GM18498 (cell line): ENCODE results near the gene ACTN3.
"Not testable (repeated sequence)": the region's sequence is repeated elsewhere in the genome, so short reads cannot be mapped to it uniquely, and the experiment has no call there.

ENCODE experiments used
- ATAC-seq: cut with Tn5 transposase; IDR thresholded peaks from one replicate; pipeline ENCODE4 v1.9.1; 2021; ENCODE audit warnings: mild to moderate bottlenecking, moderate library complexity; ENCODE audit not compliant: unreplicated experiment

Gene ACTN3

DNA sequence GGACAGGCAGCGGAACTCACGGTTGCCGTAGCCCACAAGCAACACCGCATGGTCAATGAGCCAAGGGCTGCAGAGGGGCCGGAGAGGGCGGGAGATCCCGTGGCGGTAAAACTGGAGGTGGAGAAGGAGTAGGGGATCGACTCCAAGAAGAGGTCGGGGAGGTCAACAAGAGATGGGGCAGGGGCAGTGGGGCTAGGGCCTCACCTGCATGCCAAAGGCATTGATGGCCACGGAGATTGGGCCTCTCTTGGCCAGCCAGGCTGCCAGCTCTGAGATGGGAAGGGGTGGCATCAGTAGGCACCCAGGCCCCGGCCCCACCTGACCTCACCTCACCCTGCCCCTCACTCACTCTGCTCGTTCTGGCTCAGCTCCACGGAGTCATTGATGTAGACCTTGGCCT is 17.8 kb downstream of the ACTN3 start:
- ATAC-seq, result no peak

- ATAC-seq, result no peak
Measured at GRCh38 chr11:66564984-66565383, 18.3 kb downstream of the ACTN3 start.

DNA sequence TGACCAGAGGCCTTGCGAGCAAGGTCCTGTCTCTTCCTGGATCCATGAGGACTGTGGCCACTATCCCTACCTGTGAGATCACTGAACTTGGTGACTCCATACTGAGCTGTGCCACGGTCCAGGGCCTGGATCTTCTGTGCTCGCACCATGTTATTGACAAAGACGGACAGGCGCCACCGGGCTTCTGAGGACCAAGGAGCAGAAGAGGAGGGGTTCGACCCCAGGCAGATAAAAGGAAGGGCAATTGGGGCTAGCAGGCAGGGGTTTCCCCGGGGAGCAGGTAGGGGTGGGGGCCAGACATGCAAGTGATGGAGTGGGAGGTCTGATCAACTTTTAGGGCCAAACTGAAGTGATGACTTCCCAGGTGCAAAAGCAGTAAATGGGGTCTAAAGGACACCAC is 19.5 kb downstream of the ACTN3 start:
- ATAC-seq, result no peak

- no peak for ATAC-seq
Measured at GRCh38 chr11:66567787-66568123, 21.1 kb downstream of the ACTN3 start.

- ATAC-seq, result peak; percentile 56
Measured at GRCh38 chr11:66568124-66568916, 21.6 kb downstream of the ACTN3 start, which contains the start of gene CTSF. Gene CTSF (minus strand): TSS chr11:66568606. CDS start chr11:66568486, 120 bp downstream.

DNA sequence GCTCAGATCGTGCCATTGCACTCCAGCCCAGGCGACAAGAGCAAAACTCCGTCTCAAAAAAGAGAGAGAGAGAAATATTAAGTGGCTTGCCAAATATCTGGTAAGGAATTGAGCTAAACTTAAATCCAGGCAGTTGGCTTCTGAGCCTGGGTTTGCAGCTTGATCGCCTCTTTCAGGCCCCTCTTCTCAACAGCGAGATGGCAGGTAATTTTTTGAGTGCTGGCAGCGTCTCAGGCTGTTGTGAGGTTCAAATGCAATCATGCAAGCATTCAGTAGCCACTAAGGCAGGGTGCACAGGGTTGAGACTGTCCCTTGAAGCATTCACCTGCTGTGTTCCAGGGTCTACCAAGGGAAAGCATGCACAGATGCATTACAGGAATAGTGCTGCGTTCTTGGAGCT is 22.4 kb downstream of the ACTN3 start:
- no peak for ATAC-seq

DNA sequence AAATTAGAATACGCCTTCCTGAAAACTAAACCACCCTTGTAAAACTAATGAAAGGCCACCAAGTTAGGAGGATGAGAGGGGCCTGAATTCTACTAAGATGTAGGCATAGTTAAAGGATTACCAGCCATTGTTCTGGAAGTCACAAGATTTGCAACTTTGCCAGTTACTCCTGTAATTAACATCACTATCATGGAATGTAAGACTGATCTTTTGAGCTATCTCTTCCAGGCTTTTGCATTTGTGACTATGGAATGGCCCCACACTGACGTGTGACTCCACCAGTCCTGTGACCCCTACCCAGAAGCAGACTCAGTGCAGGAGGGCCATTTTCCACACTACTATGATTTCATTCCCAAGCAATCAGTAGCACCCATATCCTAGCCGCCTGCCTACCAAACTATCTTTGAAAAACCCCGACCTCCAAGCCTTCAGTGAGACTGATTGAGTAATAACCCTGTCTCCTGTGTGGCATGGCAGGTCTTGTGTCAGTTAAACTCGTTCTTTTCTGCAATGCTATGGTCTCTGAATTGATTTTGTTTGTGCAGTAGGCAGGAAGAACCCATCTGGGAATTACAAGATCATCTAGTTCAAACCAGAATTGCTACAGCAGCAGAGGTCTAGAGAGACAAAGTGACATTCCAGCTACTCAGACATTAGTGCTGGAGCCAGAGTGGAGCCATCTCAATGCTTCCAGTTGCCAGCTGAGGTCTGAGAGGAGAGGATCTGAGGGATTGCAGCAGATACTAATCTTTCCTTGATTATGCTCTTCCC is 23.6 kb downstream of the ACTN3 start:
- ATAC-seq, result no peak

- no peak for ATAC-seq
Measured at GRCh38 chr11:66570850-66571180, 24.1 kb downstream of the ACTN3 start.

GRCh38 chr11:66579017-66579606 is 32.4 kb downstream of the ACTN3 start:
- no peak for ATAC-seq

- ATAC-seq, result no peak
Measured at GRCh38 chr11:66580803-66581202, 34.1 kb downstream of the ACTN3 start.

- no peak for ATAC-seq
Measured at GRCh38 chr11:66581261-66581660, 34.6 kb downstream of the ACTN3 start.

- not testable (repeated sequence) for ATAC-seq
Measured at GRCh38 chr11:66582565-66583147, 36.0 kb downstream of the ACTN3 start.

DNA sequence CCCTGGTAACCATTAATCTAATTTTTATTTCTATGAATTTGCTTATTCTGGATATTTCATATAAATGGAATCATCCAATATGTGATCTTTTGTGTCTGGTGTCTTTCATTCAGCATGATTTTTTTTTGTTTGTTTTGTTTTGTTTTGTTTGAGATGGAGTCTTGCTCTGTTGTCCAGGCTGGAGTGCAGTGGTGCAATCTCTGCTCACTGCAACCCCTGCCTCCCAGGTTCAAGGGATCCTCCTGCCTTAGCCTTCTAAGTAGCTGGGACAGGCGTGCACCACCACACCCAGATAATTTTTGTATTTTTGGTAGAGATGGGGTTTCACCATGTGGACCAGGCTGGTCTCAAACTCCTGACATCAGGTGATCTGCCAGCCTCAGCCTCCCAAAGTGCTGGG is 38.7 kb downstream of the ACTN3 start:
- ATAC-seq, result not testable (repeated sequence)

DNA sequence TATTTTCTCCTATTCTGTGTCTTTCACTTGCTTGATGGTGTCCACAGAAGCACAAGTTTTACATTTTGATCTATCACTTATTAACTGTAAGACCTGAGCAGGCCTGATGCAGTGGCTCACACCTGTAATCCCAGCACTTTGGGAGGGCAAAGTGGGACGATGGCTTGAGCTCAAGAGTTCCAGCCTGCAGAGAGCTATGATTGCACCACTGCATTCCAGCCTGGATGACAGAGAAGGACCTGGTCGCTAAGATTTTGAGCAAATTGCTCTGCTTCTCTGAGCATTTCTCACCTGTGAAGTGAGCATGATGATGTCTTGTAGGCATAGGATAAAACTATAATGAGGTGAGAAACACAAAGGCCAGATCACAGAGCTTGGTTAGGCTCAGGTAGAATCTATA is 39.4 kb downstream of the ACTN3 start:
- ATAC-seq, result no peak

DNA sequence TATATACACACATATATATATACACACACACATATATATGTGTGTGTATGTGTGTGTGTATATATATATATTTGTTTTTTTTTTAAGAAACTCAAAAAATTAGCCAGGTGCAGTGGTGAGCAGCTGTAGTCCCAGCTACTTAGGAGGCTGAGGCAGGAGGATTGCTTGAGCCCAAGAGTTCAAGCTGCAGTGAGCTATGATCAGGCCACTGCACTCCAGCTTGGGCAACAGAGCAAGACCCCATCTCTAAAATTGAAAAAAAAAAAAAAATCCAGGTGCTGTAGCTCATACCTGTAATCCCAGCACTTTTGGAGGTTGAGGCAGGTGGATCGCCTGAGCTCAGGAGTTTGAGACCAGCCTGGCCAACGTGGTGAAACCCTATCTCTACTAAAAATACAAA is 42.6 kb downstream of the ACTN3 start:
- ATAC-seq, result not testable (repeated sequence)

DNA sequence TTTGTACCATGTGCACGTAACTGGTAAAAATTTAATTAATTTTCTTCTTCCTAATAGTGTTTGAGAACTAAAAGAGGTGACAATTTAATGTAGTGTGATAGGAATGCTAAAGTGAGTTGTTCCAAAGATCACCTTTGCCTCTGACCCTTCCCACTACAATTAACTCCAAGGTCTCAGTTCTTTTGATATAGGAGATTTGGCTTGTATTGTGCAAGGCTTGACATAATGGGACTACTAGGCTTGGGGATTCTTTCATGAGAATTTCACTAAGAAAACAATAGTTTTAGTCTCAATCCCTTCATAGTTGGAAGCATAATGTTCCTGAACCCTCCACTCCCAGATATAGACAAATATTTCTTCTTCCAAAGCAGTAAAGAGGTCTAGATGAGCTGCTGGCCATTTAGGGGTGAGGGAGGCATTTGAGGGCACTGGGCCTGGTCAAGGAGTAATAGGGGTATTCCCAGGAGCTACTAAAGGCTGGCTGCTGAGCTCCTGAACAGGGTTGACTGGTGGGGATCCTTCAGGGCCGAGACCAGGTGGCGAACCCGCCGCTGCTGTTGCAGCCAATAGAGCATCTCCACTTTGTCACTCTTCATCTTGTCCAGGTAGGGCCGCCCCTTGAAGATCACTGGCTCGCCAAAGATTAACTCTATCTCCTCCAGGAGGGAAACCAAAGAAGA is 43.4 kb downstream of the ACTN3 start:
- ATAC-seq, result no peak

GRCh38 chr11:66591175-66591574 is 44.5 kb downstream of the ACTN3 start:
- ATAC-seq, result no peak

GRCh38 chr11:66592457-66593302 is 46.0 kb downstream of the ACTN3 start, which contains the start of the genes CCDC87 and CCS:
Gene CCDC87 (minus strand): TSS chr11:66593063. CDS start chr11:66593015, 48 bp downstream.
Gene CCS (plus strand): TSS chr11:66593185. CDS start chr11:66593262, 77 bp downstream.
- ATAC-seq, result peak; percentile 89

- ATAC-seq, result peak; percentile 23
Measured at GRCh38 chr11:66593303-66593635, 46.6 kb downstream of the ACTN3 start.

GRCh38 chr11:66593650-66594049 is 46.9 kb downstream of the ACTN3 start:
- ATAC-seq, result no peak
